GM18870 (cell line): ENCODE results near the gene TBXAS1.
A peak's percentile ranks its signal among the peaks of the same experiment; 100 is the strongest.

Experiments used
- ATAC-seq: cut with Tn5 transposase; IDR thresholded peaks from one replicate; pipeline ENCODE4 v1.9.1; 2021; ENCODE audit warnings: moderate library complexity; ENCODE audit not compliant: unreplicated experiment

TBXAS1 gene

GRCh38 chr7:140060243-140060630, 231.2 kb downstream of the TBXAS1 start:
- ATAC-seq, result no peak

- no peak for ATAC-seq
These were observed 231.9 kb downstream of the TBXAS1 start for GRCh38 chr7:140060788-140061606.

- ATAC-seq, result no peak
These were observed 232.5 kb downstream of the TBXAS1 start for GRCh38 chr7:140061607-140061930.

- no peak for ATAC-seq
These were observed 233.1 kb downstream of the TBXAS1 start for GRCh38 chr7:140062118-140062527.

GRCh38 chr7:140062528-140063299, 233.7 kb downstream of the TBXAS1 start, which contains the start of gene PARP12:
PARP12 (minus strand) TSS chr7:140062951; CDS start chr7:140062847, 104 bp downstream.
- ATAC-seq, result peak; percentile 71

GRCh38 chr7:140067052-140067451, 238.0 kb downstream of the TBXAS1 start:
- no peak for ATAC-seq

- ATAC-seq, result no peak
These were observed 239.0 kb downstream of the TBXAS1 start for GRCh38 chr7:140068033-140068432.

- no peak for ATAC-seq
These were observed 240.4 kb downstream of the TBXAS1 start for GRCh38 chr7:140069298-140069949.
